H9 (cell line): ENCODE data around the gene CELF4. TPM values are rescaled to one million over a fixed set of nuclear protein-coding genes. Genes with fewer than 3 reads are reported as not detected.

Experiments
- DNase-seq: peaks from one replicate; pipeline ENCODE4 v3.0.0-alpha.2; 2017
- H2AFZ ChIP-seq: one replicate; pipeline ENCODE4 v1.6.1; 2013; ENCODE audit warnings: mild to moderate bottlenecking, low read length, control low read depth, moderate library complexity
- H2AK5ac ChIP-seq: 2 replicates; pipeline ENCODE4 v1.6.1; 2013; ENCODE audit warnings: low read length, control low read depth, mixed read lengths; ENCODE audit not compliant: insufficient read length
- H2BK120ac ChIP-seq: one replicate; pipeline ENCODE4 v1.6.1; 2013; ENCODE audit warnings: low read depth, mild to moderate bottlenecking, low read length, control low read depth, inconsistent platforms; ENCODE audit not compliant: poor library complexity, severe bottlenecking
- H2BK12ac ChIP-seq: 2 replicates; pipeline ENCODE4 v1.6.1; 2013; ENCODE audit warnings: low read length, control low read depth, mixed read lengths, low read depth; ENCODE audit not compliant: insufficient read length
- H2BK15ac ChIP-seq: 2 replicates; pipeline ENCODE4 v1.6.1; 2013; ENCODE audit warnings: low read depth, low read length, control low read depth
- H2BK20ac ChIP-seq: one replicate; pipeline ENCODE4 v1.6.1; 2013; ENCODE audit warnings: low read depth, mild to moderate bottlenecking, low read length, control low read depth, inconsistent platforms; ENCODE audit not compliant: poor library complexity, severe bottlenecking
- H2BK5ac ChIP-seq: 2 replicates; pipeline ENCODE4 v1.6.1; 2013; ENCODE audit warnings: low read length, control low read depth, mixed read lengths; ENCODE audit not compliant: insufficient read length
- H3K14ac ChIP-seq: 2 replicates; pipeline ENCODE4 v1.6.1; 2013; ENCODE audit warnings: low read length, control low read depth; ENCODE audit not compliant: insufficient read depth
- H3K18ac ChIP-seq: 2 replicates; pipeline ENCODE4 v1.6.1; 2013; ENCODE audit warnings: low read depth, mild to moderate bottlenecking, mixed read lengths, low read length, control low read depth; ENCODE audit not compliant: insufficient read length
- H3K23ac ChIP-seq: 2 replicates; pipeline ENCODE4 v1.6.1; 2013; ENCODE audit warnings: low read length, control low read depth, mixed read lengths, low read depth; ENCODE audit not compliant: insufficient read length
- H3K23me2 ChIP-seq: 2 replicates; pipeline ENCODE4 v1.6.1; 2013; ENCODE audit warnings: low read depth, mild to moderate bottlenecking, mixed read lengths, low read length, control low read depth; ENCODE audit not compliant: insufficient read length, poor library complexity, severe bottlenecking
- H3K27ac ChIP-seq: 2 replicates; pipeline ENCODE4 v1.5.1; 2013; ENCODE audit warnings: low read length, control low read depth, mixed read lengths, low read depth; ENCODE audit not compliant: insufficient read length
- H3K27me3 ChIP-seq: 2 replicates; pipeline ENCODE4 v1.6.1; 2013; ENCODE audit warnings: low read length, control low read depth, inconsistent platforms; ENCODE audit not compliant: insufficient read depth
- H3K4ac ChIP-seq: 2 replicates; pipeline ENCODE4 v1.6.1; 2013; ENCODE audit warnings: low read depth, mild to moderate bottlenecking, control low read depth, inconsistent platforms, low read length, moderate library complexity
- H3K4me1 ChIP-seq: 2 replicates; pipeline ENCODE4 v1.6.1; 2013; ENCODE audit warnings: low read length, control low read depth, inconsistent platforms; ENCODE audit not compliant: insufficient read depth
- H3K4me2 ChIP-seq: 2 replicates; pipeline ENCODE4 v1.6.1; 2013; ENCODE audit warnings: low read length, control low read depth, mixed read lengths; ENCODE audit not compliant: insufficient read length, insufficient read depth
- H3K56ac ChIP-seq: 2 replicates; pipeline ENCODE4 v1.6.1; 2013; ENCODE audit warnings: low read depth, mild to moderate bottlenecking, mixed read lengths, low read length, control low read depth; ENCODE audit not compliant: insufficient read length
- H3K79me1 ChIP-seq: 2 replicates; pipeline ENCODE4 v1.6.1; 2013; ENCODE audit warnings: low read depth, mild to moderate bottlenecking, moderate library complexity, low read length, control low read depth, inconsistent platforms; ENCODE audit not compliant: insufficient read depth, poor library complexity, severe bottlenecking
- H3K79me2 ChIP-seq: 2 replicates; pipeline ENCODE4 v1.6.1; 2013; ENCODE audit warnings: low read length, control low read depth, inconsistent platforms; ENCODE audit not compliant: insufficient read depth
- H3K9ac ChIP-seq: 2 replicates; pipeline ENCODE4 v1.6.1; 2013; ENCODE audit warnings: low read length, control low read depth, mixed read lengths; ENCODE audit not compliant: insufficient read length; ENCODE audit errors: extremely low read depth
- H3K9me3 ChIP-seq: one replicate; pipeline ENCODE4 v1.6.1; 2013; ENCODE audit warnings: low read depth, low read length, inconsistent platforms; ENCODE audit not compliant: control insufficient read depth
- H3T11ph ChIP-seq: one replicate; pipeline ENCODE4 v1.6.1; 2013; ENCODE audit warnings: mild to moderate bottlenecking, low read length, control low read depth, inconsistent platforms
- H4K20me1 ChIP-seq: one replicate; pipeline ENCODE4 v1.6.1; 2013; ENCODE audit not compliant: control insufficient read depth, insufficient read length, insufficient read depth
- H4K5ac ChIP-seq: 2 replicates; pipeline ENCODE4 v1.6.1; 2013; ENCODE audit warnings: low read depth, mild to moderate bottlenecking, mixed read lengths, low read length, control low read depth; ENCODE audit not compliant: insufficient read length
- H4K8ac ChIP-seq: replicated peaks from 2 replicates; pipeline ENCODE4 v1.6.1; 2013; ENCODE audit warnings: low read length, control low read depth, mixed read lengths, low read depth; ENCODE audit not compliant: insufficient read length
- H4K91ac ChIP-seq: 2 replicates; pipeline ENCODE4 v1.6.1; 2013; ENCODE audit warnings: low read depth, mild to moderate bottlenecking, moderate library complexity, mixed read lengths, low read length, control low read depth; ENCODE audit not compliant: insufficient read length
- H3K27ac Mint-ChIP-seq, 3 experiments: 2 replicates in 2 of 3; 3 replicates in 1 of 3; pipeline ENCODE4 v1.8.0; 2020 to 2021; ENCODE audit warnings: mixed read lengths in 3 of 3, mild to moderate bottlenecking in 1 of 3, moderate library complexity in 1 of 3
- H3K27me3 Mint-ChIP-seq: 2 replicates; pipeline ENCODE4 v1.8.0; 2021; ENCODE audit warnings: low read depth, mild to moderate bottlenecking, moderate library complexity, mixed read lengths
- H3K36me3 Mint-ChIP-seq, 3 experiments: 2 replicates in 2 of 3; 3 replicates in 1 of 3; pipeline ENCODE4 v1.8.0; 2020 to 2021; ENCODE audit warnings: low read depth in 3 of 3, mixed read lengths in 3 of 3; ENCODE audit not compliant: insufficient read depth in 1 of 3
- H3K4me1 Mint-ChIP-seq, 2 experiments: 2 replicates each; pipeline ENCODE4 v1.8.0; 2020; ENCODE audit warnings: mixed read lengths in 2 of 2
- H3K4me3 Mint-ChIP-seq, 2 experiments: 2 replicates in 1 of 2; 3 replicates in 1 of 2; pipeline ENCODE4 v1.8.0; 2020 to 2021; ENCODE audit warnings: mild to moderate bottlenecking in 2 of 2, mixed read lengths in 2 of 2, moderate library complexity in 1 of 2
- H3K9me3 Mint-ChIP-seq, 2 experiments: 2 replicates in 1 of 2; 3 replicates in 1 of 2; pipeline ENCODE4 v1.8.0; 2020; ENCODE audit warnings: mild to moderate bottlenecking in 2 of 2, mixed read lengths in 2 of 2, moderate library complexity in 1 of 2
- CTCF ChIP-seq: fragments of 200-600 bp; sonication (generic); conservative IDR thresholded peaks from 3 replicates; pipeline ENCODE4 v1.8.0; 2021; ENCODE audit warnings: antibody characterized with exemption, mild to moderate bottlenecking
- WGBS: extraction: QIAGEN DNeasy Blood & Tissue Kit; methylation state at CpG from one replicate; pipeline ENCODE4 v1.1.7; 2013; ENCODE audit warnings: missing lambda C conversion rate, low lambda C conversion rate, mixed read lengths; ENCODE audit not compliant: insufficient read length; ENCODE audit errors: extremely low coverage; 5-methylcytosine and 5-hydroxymethylcytosine counted together
- total RNA-seq: library from RNA; stranded (reverse); gene quantifications from 2 replicates; pipeline ENCODE4 v1.2.1, GENCODE V29; 2021

Gene CELF4
- total RNA-seq, 1 experiment from 2014 or later, result 1.1 TPM

- H4K5ac ChIP-seq, result no peak overlapping the region
- H3K4me2 ChIP-seq, result no peak overlapping the region
- no peaks in the 10 kb centered on the region for H3K79me1 ChIP-seq
- no peaks in the 10 kb centered on the region for H3K9me3 ChIP-seq
- Mint-ChIP-seq H3K9me3 (no peaks in the 10 kb centered on the region; a peak in 3 of 5 replicates), H3K27me3 (peaks cover 20% of the 10 kb centered on the region), H3K4me3 (no peak overlapping the region), H3K27ac (no peak overlapping the region), H3K4me1 (peaks cover 14 to 25% of the 10 kb centered on the region in 2 experiments), H3K36me3 (no peaks in the 10 kb centered on the region; a peak in 1 of 7 replicates)
- no peaks in the 10 kb centered on the region for H3K27me3 ChIP-seq
- H2AFZ ChIP-seq, result no peak overlapping the region
- no peak overlapping the region for H4K91ac ChIP-seq
- no peak overlapping the region for H2BK12ac ChIP-seq
- no peaks in the 10 kb centered on the region for H3K23me2 ChIP-seq
- no peak overlapping the region for H3K56ac ChIP-seq
- H3K14ac ChIP-seq, result no peak overlapping the region; the same call in 1 of the 2 replicates
- no peak overlapping the region for H3K18ac ChIP-seq
- no CpG with 5 or more reads among the region's 11 CpGs for WGBS
- no peak overlapping the region for H3K27ac ChIP-seq
- H3T11ph ChIP-seq, result no peak overlapping the region
- H3K4me1 ChIP-seq, result no peaks in the 10 kb centered on the region
- no peaks in the 10 kb centered on the region for H4K20me1 ChIP-seq
- H2AK5ac ChIP-seq, result no peak overlapping the region
- H2BK20ac ChIP-seq, result no peak overlapping the region
- no peaks in the 10 kb centered on the region for H3K79me2 ChIP-seq
- no peak overlapping the region for H4K8ac ChIP-seq
- no peak overlapping the region for H2BK120ac ChIP-seq
- H2BK5ac ChIP-seq, result no peak overlapping the region
- no peak for TF ChIP-seq CTCF
- no peak overlapping the region for H2BK15ac ChIP-seq
- DNase-seq, result no peak
- H3K4ac ChIP-seq, result no peak overlapping the region
- H3K9ac ChIP-seq, result no peak overlapping the region
- no peak overlapping the region for H3K23ac ChIP-seq
These were observed 284.8 kb downstream of the CELF4 start for GRCh38 chr18:37280701-37281393.
